GM21723 (cell line): ENCODE data around the gene CACNA1I.

Experiments used
- ATAC-seq: cut with Tn5 transposase; IDR thresholded peaks from one replicate; pipeline ENCODE4 v1.9.1; 2021; ENCODE audit warnings: mild to moderate bottlenecking, moderate library complexity; ENCODE audit not compliant: unreplicated experiment

The CACNA1I gene

GRCh38 chr22:39535357-39535725, 35.2 kb upstream of the CACNA1I start:
- ATAC-seq, result no peak

GRCh38 chr22:39535831-39536449, 34.6 kb upstream of the CACNA1I start:
- no peak for ATAC-seq

GRCh38 chr22:39536711-39537110, 33.8 kb upstream of the CACNA1I start:
- ATAC-seq, result no peak

- no peak for ATAC-seq
Measured at GRCh38 chr22:39537975-39538374, 32.6 kb upstream of the CACNA1I start.

- no peak for ATAC-seq
Measured at GRCh38 chr22:39543095-39543494, 27.5 kb upstream of the CACNA1I start.

GRCh38 chr22:39545386-39546365, 24.9 kb upstream of the CACNA1I start:
- ATAC-seq, result no peak

GRCh38 chr22:39546889-39547586, 23.5 kb upstream of the CACNA1I start:
- no peak for ATAC-seq

GRCh38 chr22:39547587-39547947, 23.0 kb upstream of the CACNA1I start:
- no peak for ATAC-seq

- no peak for ATAC-seq
Measured at GRCh38 chr22:39553429-39553828, 17.1 kb upstream of the CACNA1I start.

- ATAC-seq, result no peak
Measured at GRCh38 chr22:39554151-39554550, 16.4 kb upstream of the CACNA1I start.

GRCh38 chr22:39556970-39557841, 13.3 kb upstream of the CACNA1I start:
- ATAC-seq, result no peak

GRCh38 chr22:39558254-39558727, 12.3 kb upstream of the CACNA1I start:
- no peak for ATAC-seq

GRCh38 chr22:39558950-39559349, 11.6 kb upstream of the CACNA1I start:
- ATAC-seq, result no peak

GRCh38 chr22:39559456-39560105, 11.0 kb upstream of the CACNA1I start:
- no peak for ATAC-seq

- no peak for ATAC-seq
Measured at GRCh38 chr22:39560127-39560526, 10.4 kb upstream of the CACNA1I start.

GRCh38 chr22:39562839-39563489, 7.6 kb upstream of the CACNA1I start:
- ATAC-seq, result no peak

GRCh38 chr22:39563571-39564428, 6.8 kb upstream of the CACNA1I start:
- no peak for ATAC-seq

- no peak for ATAC-seq
Measured at GRCh38 chr22:39565414-39565944, 5.1 kb upstream of the CACNA1I start.
